GM18951 (cell line): ENCODE results near the gene TGIF2LY.
"Not testable (repeated sequence)": the region's sequence is repeated elsewhere in the genome, so short reads cannot be mapped to it uniquely, and the experiment has no call there.

Experiments
- in situ Hi-C: fragments of 300-500 bp; cut with MboI; formaldehyde crosslinking; loops from one replicate; pipeline ENCODE4 v1.12.0; 2022; ENCODE audit warnings: low sequenced_read_pairs, mixed read lengths, inconsistent platforms; ENCODE audit not compliant: unreplicated experiment

TGIF2LY gene

GRCh38 chrY:3578767-3579166, at the start of gene TGIF2LY:
TGIF2LY (plus strand) TSS chrY:3579067; CDS start chrY:3579245, 178 bp downstream.
- in situ Hi-C loops, result not testable (repeated sequence)
